Stomach (tissue), 9 donors: ENCODE results near the gene CCDC102B. TPM values are rescaled to one million over a fixed set of nuclear protein-coding genes. Genes with fewer than 3 reads are reported as not detected.
A peak's percentile ranks its signal among the peaks of the same experiment; 100 is the strongest.

Experiments used
- DNase-seq, 2 donors: peaks; one replicate each; pipeline versions ENCODE4 v3.0.0 to v3.0.0-alpha.2; 2013 to 2019
- H3K27ac ChIP-seq, 5 donors: fragments of 200-600 bp in 4 of 5; sonication (generic) in 4 of 5; one replicate each; pipeline ENCODE4 v1.5.1; 2013 to 2019; ENCODE audit warnings: mild to moderate bottlenecking in 1 of 5, moderate library complexity in 1 of 5
- H3K27me3 ChIP-seq, 3 donors: fragments of 200-600 bp; sonication (generic); one replicate each; pipeline ENCODE4 v1.5.1; 2017 to 2019; ENCODE audit warnings: mixed run types in 1 of 3
- H3K36me3 ChIP-seq, 4 donors: fragments of 200-600 bp; sonication (generic); 1 replicate in 3 of 4; 2 replicates in 1 of 4; pipeline ENCODE4 v1.5.1; 2016 to 2019
- H3K4me1 ChIP-seq, 4 donors: fragments of 200-600 bp; sonication (generic); one replicate each; pipeline ENCODE4 v1.5.1; 2016 to 2019
- H3K4me3 ChIP-seq, 4 donors: fragments of 200-600 bp; sonication (generic) in 3 of 4; one replicate each; pipeline ENCODE4 v1.5.1; 2016 to 2019; ENCODE audit warnings: mild to moderate bottlenecking in 1 of 4
- H3K9me3 ChIP-seq, 4 donors: fragments of 200-600 bp; sonication (generic); one replicate each; pipeline ENCODE4 v1.5.1; 2016 to 2019
- EP300 ChIP-seq: sonication (generic); formaldehyde crosslinking; IDR thresholded peaks from one replicate; pipeline ENCODE4 v1.6.1; 2017; ENCODE audit warnings: antibody characterized with exemption
- POLR2A ChIP-seq, 4 donors: fragments of 450-650 bp; IDR thresholded peaks; one replicate each; pipeline ENCODE4 v1.6.1; 2016; ENCODE audit warnings: antibody characterized with exemption in 4 of 4, control low read depth in 2 of 4, mild to moderate bottlenecking in 1 of 4, moderate library complexity in 1 of 4
- POLR2AphosphoS5 ChIP-seq, 3 donors: sonication (generic); formaldehyde crosslinking; IDR thresholded peaks; one replicate each; pipeline ENCODE4 v1.6.1; 2016; ENCODE audit warnings: antibody characterized with exemption in 3 of 3
- WGBS, 5 donors: extraction: QIAGEN DNeasy Blood & Tissue Kit in 3 of 5; methylation state at CpG; one replicate each; pipeline versions ENCODE4 v1.1.5 to v1.1.7; 2013 to 2018; 5-methylcytosine and 5-hydroxymethylcytosine counted together
- intact Hi-C: fragments of 100-400 bp; cut with DNase I; formaldehyde crosslinking; loops from one replicate; pipeline ENCODE4 v1.15.1; 2023; ENCODE audit warnings: low total_unique reads
- polyA plus RNA-seq, 3 donors: library from polyadenylated mRNA; stranded (reverse); fragments of 200-250 nt; gene quantifications; one replicate each; pipeline ENCODE4 v1.2.3, GENCODE V29; 2013
- total RNA-seq, 5 donors: library from RNA; depleted of rRNA; stranded (reverse); fragments of >200 nt; gene quantifications; one replicate each; pipeline versions ENCODE4 v1.1.0 to v1.2.3, GENCODE V29; 2014 to 2016
- TF ChIP-seq, protein P1 (sequence below), 7 experiments: fragments of 450-650 bp in 4 of 7; fragments of 200-600 bp in 3 of 7; sonication (generic) in 3 of 7; IDR thresholded peaks; one replicate each; pipeline ENCODE4 v1.5.1; 2016 to 2019; ENCODE audit warnings: antibody characterized with exemption in 7 of 7, control low read depth in 2 of 7, mild to moderate bottlenecking in 1 of 7
- donor health status: healthy with polysubstance abuse.
- donor health status: Bipolar disorder and iron deficiency.
- donor health status: healthy.

CCDC102B gene
- total and polyA plus RNA-seq, 8 donors: 1.0 to 66.1 (median 15.7) TPM

DNA sequence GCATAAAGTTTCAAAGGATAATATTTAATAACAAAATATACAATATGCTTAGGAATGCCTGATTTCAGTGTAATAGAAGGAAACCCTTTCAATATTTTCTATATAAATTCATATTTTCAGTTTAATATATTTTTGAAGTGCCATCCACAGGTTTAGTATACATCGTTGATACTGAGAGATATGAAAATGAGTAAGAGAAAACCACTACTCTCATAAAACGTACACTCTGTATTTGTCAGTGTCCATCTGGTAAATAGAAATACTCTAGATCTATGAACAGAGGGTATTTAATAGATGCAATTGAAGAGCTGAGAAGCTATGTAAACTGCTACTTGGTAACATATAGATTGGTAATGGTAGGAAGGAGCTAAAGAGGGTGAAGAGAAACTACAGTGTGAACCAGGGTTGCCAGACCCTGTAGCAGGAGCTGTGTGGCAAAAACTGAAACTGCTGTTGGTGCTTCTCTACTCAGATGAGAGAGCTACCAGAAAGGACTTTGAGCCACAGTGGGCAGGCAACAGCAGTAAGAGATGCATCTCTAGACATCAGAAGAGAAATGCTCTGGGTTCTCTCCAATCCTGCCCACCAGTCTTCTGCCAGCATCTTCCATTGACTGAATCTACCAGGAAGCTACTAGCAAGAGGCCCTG lies 187.4 kb downstream of the CCDC102B start:
- no peaks in the 10 kb centered on the region for H3K27me3 ChIP-seq
- DNase-seq: no peak
- no peak overlapping the region for H3K4me3 ChIP-seq
- intact Hi-C loops: no loop called here
- no peaks in the 10 kb centered on the region for H3K4me1 ChIP-seq
- H3K9me3 ChIP-seq: peaks cover 0 to 22% (median 4%) of the 10 kb centered on the region in 4 donors
- H3K36me3 ChIP-seq: no peaks in the 10 kb centered on the region
- H3K27ac ChIP-seq: no peak overlapping the region
- WGBS, 5 donors: 71 to 90% (median 81%) methylated on average over 2 of the region's 2 CpGs
- TF ChIP-seq EP300 (no peak), POLR2A (IDR thresholded peaks at IDR 0.05) (no peak), POLR2AphosphoS5 (IDR thresholded peaks at IDR 0.05) (no peak)
- TF ChIP-seq, protein P1, sequence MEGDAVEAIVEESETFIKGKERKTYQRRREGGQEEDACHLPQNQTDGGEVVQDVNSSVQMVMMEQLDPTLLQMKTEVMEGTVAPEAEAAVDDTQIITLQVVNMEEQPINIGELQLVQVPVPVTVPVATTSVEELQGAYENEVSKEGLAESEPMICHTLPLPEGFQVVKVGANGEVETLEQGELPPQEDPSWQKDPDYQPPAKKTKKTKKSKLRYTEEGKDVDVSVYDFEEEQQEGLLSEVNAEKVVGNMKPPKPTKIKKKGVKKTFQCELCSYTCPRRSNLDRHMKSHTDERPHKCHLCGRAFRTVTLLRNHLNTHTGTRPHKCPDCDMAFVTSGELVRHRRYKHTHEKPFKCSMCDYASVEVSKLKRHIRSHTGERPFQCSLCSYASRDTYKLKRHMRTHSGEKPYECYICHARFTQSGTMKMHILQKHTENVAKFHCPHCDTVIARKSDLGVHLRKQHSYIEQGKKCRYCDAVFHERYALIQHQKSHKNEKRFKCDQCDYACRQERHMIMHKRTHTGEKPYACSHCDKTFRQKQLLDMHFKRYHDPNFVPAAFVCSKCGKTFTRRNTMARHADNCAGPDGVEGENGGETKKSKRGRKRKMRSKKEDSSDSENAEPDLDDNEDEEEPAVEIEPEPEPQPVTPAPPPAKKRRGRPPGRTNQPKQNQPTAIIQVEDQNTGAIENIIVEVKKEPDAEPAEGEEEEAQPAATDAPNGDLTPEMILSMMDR (IDR thresholded peaks at IDR 0.05): no peak

DNA sequence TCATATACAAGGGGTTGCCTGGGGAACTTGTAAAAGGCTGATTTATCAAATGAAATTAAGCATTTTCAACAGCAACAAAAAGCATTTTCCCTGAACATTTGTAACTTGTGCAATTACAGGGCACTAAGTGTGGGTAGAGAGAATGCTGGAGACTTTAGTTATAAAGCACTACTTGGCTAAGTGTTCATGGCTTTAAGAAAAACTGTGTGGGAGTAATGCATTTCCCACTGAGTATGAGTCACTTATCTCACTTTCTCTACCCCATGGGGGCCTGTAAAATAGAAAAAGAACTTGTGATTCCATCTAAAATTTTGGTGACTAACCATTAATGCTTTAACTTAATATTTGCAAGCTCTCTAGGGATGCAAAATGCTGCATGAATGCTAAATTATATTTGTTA lies 193.4 kb downstream of the CCDC102B start:
- peaks cover 0 to 15% (median 4%) of the 10 kb centered on the region in 4 donors for H3K9me3 ChIP-seq
- H3K4me1 ChIP-seq: no peaks in the 10 kb centered on the region
- intact Hi-C loops: no loop called here
- no peak overlapping the region for H3K27ac ChIP-seq
- no peak overlapping the region for H3K4me3 ChIP-seq
- H3K36me3 ChIP-seq: no peaks in the 10 kb centered on the region
- DNase-seq: peak in 1 of 2 donors; percentile 6
- H3K27me3 ChIP-seq: no peaks in the 10 kb centered on the region
- TF ChIP-seq EP300 (no peak), POLR2A (IDR thresholded peaks at IDR 0.05) (no peak), POLR2AphosphoS5 (IDR thresholded peaks at IDR 0.05) (no peak)
- TF ChIP-seq, protein P1 (IDR thresholded peaks at IDR 0.05): no peak

DNA sequence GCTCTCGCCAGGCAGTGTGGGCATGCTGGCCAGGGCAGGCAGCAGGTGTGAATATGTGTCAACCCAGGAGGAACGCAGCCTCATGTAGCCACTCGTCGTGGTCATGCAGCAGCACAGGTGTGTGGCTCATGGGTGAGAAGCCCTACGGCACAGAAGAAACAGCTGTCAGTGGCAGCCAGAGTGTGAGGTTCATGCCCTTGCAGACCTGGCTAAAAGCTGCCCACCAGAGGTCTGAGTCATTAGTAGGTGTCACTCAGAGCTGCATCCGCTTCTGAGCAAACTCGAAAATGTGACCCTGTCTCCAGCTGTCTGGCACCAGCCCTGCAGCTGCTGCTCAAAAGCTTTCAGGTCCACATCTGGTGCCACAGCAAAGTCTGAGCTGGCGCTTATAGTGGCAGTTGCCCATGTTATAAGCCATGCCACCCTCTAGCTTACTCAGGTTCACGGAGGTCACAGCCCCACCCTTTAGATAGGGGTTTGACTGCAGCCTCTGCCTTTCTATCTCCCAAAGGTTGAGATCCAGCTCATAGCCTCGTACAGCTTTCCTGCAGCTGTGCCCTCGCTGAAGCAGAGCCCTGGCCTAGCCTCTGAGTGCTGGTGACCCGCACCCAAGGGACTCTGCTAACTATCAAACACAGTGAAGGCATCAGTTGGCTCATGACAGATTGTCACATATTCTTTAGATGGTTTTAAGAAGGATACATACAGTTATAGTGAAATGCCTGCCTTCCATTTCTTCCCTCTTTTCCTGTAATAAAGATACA lies 195.0 kb downstream of the CCDC102B start:
- intact Hi-C loops: no loop called here
- Histone ChIP-seq H3K36me3 (no peaks in the 10 kb centered on the region), H3K27ac (no peak overlapping the region), H3K27me3 (no peaks in the 10 kb centered on the region), H3K9me3 (peaks cover 0 to 4% (median 0%) of the 10 kb centered on the region in 4 donors), H3K4me1 (no peaks in the 10 kb centered on the region), H3K4me3 (no peak overlapping the region)
- WGBS, 5 donors: 67 to 77% (median 72%) methylated on average over 10 to 12 of the region's 12 CpGs
- TF ChIP-seq EP300: no peak
- TF ChIP-seq POLR2A (IDR thresholded peaks at IDR 0.05): no peak
- TF ChIP-seq POLR2AphosphoS5 (IDR thresholded peaks at IDR 0.05): no peak
- TF ChIP-seq, protein P1 (IDR thresholded peaks at IDR 0.05): no peak
- DNase-seq: no peak

DNA sequence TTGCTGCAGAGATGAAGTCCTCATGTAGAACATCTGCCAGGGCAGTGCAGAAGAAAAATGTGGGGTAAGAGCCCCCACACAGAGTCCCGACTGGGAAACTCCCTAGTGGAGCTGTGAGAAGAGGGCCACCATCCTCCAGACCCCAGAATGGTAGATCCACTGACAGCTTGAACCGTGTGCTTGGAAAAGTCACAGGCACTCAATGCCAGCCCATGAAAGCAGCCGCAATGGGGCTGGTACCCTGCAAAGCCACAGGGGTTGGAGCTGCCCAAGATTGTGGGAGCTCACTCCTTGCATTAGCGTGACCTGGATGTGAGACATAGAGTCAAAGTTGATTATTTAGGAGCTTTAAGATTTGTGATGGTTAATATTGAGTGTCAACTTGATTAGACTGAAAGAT lies 197.8 kb downstream of the CCDC102B start:
- Histone ChIP-seq H3K27ac (no peak overlapping the region), H3K9me3 (no peaks in the 10 kb centered on the region), H3K27me3 (no peaks in the 10 kb centered on the region), H3K4me1 (no peaks in the 10 kb centered on the region), H3K4me3 (no peak overlapping the region), H3K36me3 (no peaks in the 10 kb centered on the region)
- WGBS, 5 donors: 63 to 73% (median 70%) methylated on average over 4 of the region's 4 CpGs
- intact Hi-C loops: no loop called here
- no peak for DNase-seq
- TF ChIP-seq, protein P1 (IDR thresholded peaks at IDR 0.05): no peak
- TF ChIP-seq EP300 (no peak), POLR2A (IDR thresholded peaks at IDR 0.05) (no peak), POLR2AphosphoS5 (IDR thresholded peaks at IDR 0.05) (no peak)
